ENCODE measurements around the gene STAT4. TPM values are rescaled to one million over a fixed set of nuclear protein-coding genes. Genes with fewer than 3 reads are reported as not detected.

The STAT4 gene
- total and polyA plus RNA-seq, 2 donors from 2014 or later, result 1.2 to 8.5 TPM

DNA sequence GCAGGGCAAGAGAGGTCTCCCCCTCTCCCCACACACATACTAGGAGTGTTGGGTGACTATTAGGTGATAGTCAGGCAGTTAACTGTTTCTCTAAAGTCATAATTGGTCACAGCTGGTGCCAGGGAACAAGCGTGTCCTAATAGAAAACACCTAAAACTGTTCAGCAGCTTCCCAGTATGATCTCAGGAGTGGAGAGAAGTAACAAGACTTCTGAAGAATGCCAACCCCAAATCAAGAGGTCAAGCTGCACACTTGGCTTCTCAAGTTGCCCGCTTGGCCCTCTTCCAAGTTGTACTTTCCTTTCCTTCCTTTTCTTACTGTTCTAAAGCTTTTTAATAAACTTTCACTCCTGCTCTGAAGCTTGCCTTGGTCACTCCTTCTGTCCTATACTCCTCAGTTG, 114.4 kb downstream of the STAT4 start:
- DNase-seq (peak in 1 of 5 donors; percentile 43), FAIRE-seq (no peak)
- peaks cover 0 to 2% (median 0%) of the 10 kb centered on the region in 3 donors for H3K36me3 ChIP-seq (ENCODE audit: control insufficient read depth in 2 of 3, insufficient read depth in 3 of 3, low read length in 3 of 3)
- no peak overlapping the region for H3K9ac ChIP-seq (ENCODE audit: low read length in 3 of 3)
- H3K27ac ChIP-seq (ENCODE audit: low read depth in 2 of 2, low read length in 2 of 2), result no peak overlapping the region
- H3K4me1 ChIP-seq (ENCODE audit: control insufficient read depth in 2 of 3, insufficient read depth in 2 of 3, low read depth in 1 of 3, low read length in 3 of 3), result peaks cover 0 to 2% (median 0%) of the 10 kb centered on the region in 3 donors
- H3K4me3 ChIP-seq (ENCODE audit: low read length in 3 of 3), result no peak overlapping the region
- TF ChIP-seq, protein P1, sequence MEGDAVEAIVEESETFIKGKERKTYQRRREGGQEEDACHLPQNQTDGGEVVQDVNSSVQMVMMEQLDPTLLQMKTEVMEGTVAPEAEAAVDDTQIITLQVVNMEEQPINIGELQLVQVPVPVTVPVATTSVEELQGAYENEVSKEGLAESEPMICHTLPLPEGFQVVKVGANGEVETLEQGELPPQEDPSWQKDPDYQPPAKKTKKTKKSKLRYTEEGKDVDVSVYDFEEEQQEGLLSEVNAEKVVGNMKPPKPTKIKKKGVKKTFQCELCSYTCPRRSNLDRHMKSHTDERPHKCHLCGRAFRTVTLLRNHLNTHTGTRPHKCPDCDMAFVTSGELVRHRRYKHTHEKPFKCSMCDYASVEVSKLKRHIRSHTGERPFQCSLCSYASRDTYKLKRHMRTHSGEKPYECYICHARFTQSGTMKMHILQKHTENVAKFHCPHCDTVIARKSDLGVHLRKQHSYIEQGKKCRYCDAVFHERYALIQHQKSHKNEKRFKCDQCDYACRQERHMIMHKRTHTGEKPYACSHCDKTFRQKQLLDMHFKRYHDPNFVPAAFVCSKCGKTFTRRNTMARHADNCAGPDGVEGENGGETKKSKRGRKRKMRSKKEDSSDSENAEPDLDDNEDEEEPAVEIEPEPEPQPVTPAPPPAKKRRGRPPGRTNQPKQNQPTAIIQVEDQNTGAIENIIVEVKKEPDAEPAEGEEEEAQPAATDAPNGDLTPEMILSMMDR (IDR thresholded peaks at IDR 0.05; ENCODE audit: borderline replicate concordance, extremely low read depth, insufficient read depth), result no peak
- H3K27me3 ChIP-seq (ENCODE audit: control insufficient read depth, insufficient read depth, low read length), result no peaks in the 10 kb centered on the region
- intact Hi-C loops (cut with DNase I), result no loop called here
- H3K9me3 ChIP-seq (ENCODE audit: control insufficient read depth in 2 of 3, insufficient read depth in 1 of 3, low read length in 3 of 3), result no peaks in the 10 kb centered on the region

- no peak for FAIRE-seq
- peak in 1 of 5 donors; percentile 22 for DNase-seq
- Histone ChIP-seq H3K27me3 (ENCODE audit: control insufficient read depth, insufficient read depth, low read length) (no peaks in the 10 kb centered on the region), H3K27ac (ENCODE audit: low read depth in 2 of 2, low read length in 2 of 2) (no peak overlapping the region), H3K9me3 (ENCODE audit: control insufficient read depth in 2 of 3, insufficient read depth in 1 of 3, low read length in 3 of 3) (no peaks in the 10 kb centered on the region), H3K9ac (ENCODE audit: low read length in 3 of 3) (no peak overlapping the region), H3K4me3 (ENCODE audit: low read length in 3 of 3) (no peak overlapping the region), H3K4me1 (ENCODE audit: control insufficient read depth in 2 of 3, insufficient read depth in 2 of 3, low read depth in 1 of 3, low read length in 3 of 3) (no peaks in the 10 kb centered on the region), H3K36me3 (ENCODE audit: control insufficient read depth in 2 of 3, insufficient read depth in 3 of 3, low read length in 3 of 3) (peaks cover 0 to 2% (median 0%) of the 10 kb centered on the region in 3 donors)
- TF ChIP-seq, protein P1 (IDR thresholded peaks at IDR 0.05; ENCODE audit: borderline replicate concordance, extremely low read depth, insufficient read depth), result no peak
- intact Hi-C loops (cut with DNase I), result no loop called here
Observed at GRCh38 chr2:191032588-191033429, 118.0 kb downstream of the STAT4 start.

DNA sequence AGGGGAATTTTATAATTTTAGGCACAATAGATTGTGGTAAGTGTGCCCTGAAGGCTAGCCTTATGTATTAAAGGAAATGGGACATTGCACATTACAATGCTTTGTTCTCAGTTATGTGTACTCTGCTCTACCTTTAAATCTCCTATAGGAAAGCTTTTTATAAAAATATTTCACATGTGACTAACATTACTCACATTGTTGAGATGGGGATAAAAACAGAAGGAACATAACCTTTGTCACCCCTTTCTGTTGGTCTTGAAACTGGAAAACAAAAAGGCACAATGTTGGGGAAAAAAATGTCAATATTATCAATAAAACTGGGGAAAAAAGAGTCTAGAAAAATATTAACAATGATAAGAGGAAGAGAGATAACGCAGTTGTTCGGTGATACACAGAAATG, 119.5 kb downstream of the STAT4 start:
- H3K4me1 ChIP-seq (ENCODE audit: control insufficient read depth in 2 of 3, insufficient read depth in 2 of 3, low read depth in 1 of 3, low read length in 3 of 3), result no peaks in the 10 kb centered on the region
- no peak for FAIRE-seq
- no peak overlapping the region for H3K4me3 ChIP-seq (ENCODE audit: low read length in 3 of 3)
- DNase-seq, result no peak
- H3K27ac ChIP-seq (ENCODE audit: low read depth in 2 of 2, low read length in 2 of 2), result no peak overlapping the region
- H3K27me3 ChIP-seq (ENCODE audit: control insufficient read depth, insufficient read depth, low read length), result no peaks in the 10 kb centered on the region
- intact Hi-C loops (cut with DNase I), result no loop called here
- H3K36me3 ChIP-seq (ENCODE audit: control insufficient read depth in 2 of 3, insufficient read depth in 3 of 3, low read length in 3 of 3), result no peaks in the 10 kb centered on the region
- H3K9me3 ChIP-seq (ENCODE audit: control insufficient read depth in 2 of 3, insufficient read depth in 1 of 3, low read length in 3 of 3), result no peaks in the 10 kb centered on the region
- TF ChIP-seq, protein P1 (IDR thresholded peaks at IDR 0.05; ENCODE audit: borderline replicate concordance, extremely low read depth, insufficient read depth), result no peak
- H3K9ac ChIP-seq (ENCODE audit: low read length in 3 of 3), result no peak overlapping the region

Measured in kidney (tissue), 14 donors.